ENCODE results near the gene QRICH2. TPM values are rescaled to one million over a fixed set of nuclear protein-coding genes. Genes with fewer than 3 reads are reported as not detected.

The QRICH2 gene
- total RNA-seq, 1 donor from 2014 or later: 18.5 TPM

- Mint-ChIP-seq H3K27me3 (no peaks in the 10 kb centered on the region), H3K9me3 (ENCODE audit: low read depth) (no peaks in the 10 kb centered on the region), H3K36me3 (ENCODE audit: insufficient read depth) (peaks cover 15% of the 10 kb centered on the region)
These were observed 27.8 kb upstream of the QRICH2 start for GRCh38 chr17:76335716-76336381.

DNA sequence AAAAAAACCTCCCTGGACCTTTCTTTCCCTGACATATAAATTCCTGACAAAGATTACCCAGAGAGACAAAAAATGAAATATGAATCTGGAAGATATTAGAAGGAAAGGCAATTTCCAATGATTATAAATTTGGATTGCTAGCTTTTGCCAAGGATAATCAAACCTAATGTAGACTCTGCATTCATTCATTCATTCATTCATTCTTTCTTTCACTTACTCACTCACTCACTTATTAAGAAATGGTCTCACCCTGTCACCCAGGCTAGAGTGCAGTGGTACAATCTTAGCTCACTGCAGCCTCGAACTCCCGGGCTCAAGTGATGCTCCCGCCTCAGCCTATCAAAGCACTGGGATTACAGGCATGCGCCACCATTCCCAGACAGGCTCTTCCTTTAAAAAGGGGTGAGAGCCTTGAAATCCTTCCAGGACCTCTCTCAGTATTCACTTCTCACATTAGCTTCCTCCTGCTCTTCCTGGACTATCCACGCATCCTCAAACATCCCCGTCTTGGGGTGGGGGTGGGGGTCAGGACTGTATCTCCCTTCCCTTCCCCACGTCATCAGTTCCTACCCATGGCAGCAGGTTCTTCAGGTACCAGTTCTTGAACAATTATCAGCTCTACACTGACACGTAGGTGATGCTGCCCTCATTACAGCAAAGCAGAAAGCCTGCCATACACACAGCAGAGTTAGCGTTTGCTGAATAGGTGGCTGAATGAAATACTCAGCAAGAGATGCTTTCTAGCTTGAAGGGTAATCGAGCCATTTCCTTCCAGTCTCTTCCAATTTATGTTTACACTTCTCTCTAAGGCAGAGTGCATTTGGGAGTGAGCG is 25.8 kb upstream of the QRICH2 start:
- peaks cover 13% of the 10 kb centered on the region for H3K4me1 Mint-ChIP-seq (ENCODE audit: low read depth)
- H3K9me3 Mint-ChIP-seq (ENCODE audit: low read depth): no peaks in the 10 kb centered on the region
- TF ChIP-seq, protein P1, sequence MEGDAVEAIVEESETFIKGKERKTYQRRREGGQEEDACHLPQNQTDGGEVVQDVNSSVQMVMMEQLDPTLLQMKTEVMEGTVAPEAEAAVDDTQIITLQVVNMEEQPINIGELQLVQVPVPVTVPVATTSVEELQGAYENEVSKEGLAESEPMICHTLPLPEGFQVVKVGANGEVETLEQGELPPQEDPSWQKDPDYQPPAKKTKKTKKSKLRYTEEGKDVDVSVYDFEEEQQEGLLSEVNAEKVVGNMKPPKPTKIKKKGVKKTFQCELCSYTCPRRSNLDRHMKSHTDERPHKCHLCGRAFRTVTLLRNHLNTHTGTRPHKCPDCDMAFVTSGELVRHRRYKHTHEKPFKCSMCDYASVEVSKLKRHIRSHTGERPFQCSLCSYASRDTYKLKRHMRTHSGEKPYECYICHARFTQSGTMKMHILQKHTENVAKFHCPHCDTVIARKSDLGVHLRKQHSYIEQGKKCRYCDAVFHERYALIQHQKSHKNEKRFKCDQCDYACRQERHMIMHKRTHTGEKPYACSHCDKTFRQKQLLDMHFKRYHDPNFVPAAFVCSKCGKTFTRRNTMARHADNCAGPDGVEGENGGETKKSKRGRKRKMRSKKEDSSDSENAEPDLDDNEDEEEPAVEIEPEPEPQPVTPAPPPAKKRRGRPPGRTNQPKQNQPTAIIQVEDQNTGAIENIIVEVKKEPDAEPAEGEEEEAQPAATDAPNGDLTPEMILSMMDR (IDR thresholded peaks at IDR 0.05; ENCODE audit: unreplicated experiment): no peak
- no peak for DNase-seq (ENCODE audit: low spot score, unreplicated experiment)
- no peaks in the 10 kb centered on the region for H3K27me3 Mint-ChIP-seq
- no peak overlapping the region for H3K4me3 Mint-ChIP-seq (ENCODE audit: low read depth)
- peaks cover 11% of the 10 kb centered on the region for H3K36me3 Mint-ChIP-seq (ENCODE audit: insufficient read depth)
- peak overlapping the region; percentile 62 for H3K27ac Mint-ChIP-seq

More at GRCh38 chr17:76335716-76336381, 27.8 kb upstream of the QRICH2 start:
- Mint-ChIP-seq H3K27ac (no peak overlapping the region), H3K4me1 (ENCODE audit: low read depth) (peaks cover 9% of the 10 kb centered on the region), H3K4me3 (ENCODE audit: low read depth) (no peak overlapping the region)
- TF ChIP-seq, protein P1 (IDR thresholded peaks at IDR 0.05; ENCODE audit: unreplicated experiment): no peak
- no peak for DNase-seq (ENCODE audit: low spot score, unreplicated experiment)

- no peak for DNase-seq (ENCODE audit: low spot score, unreplicated experiment)
- no peaks in the 10 kb centered on the region for H3K27me3 Mint-ChIP-seq
- peaks cover 10% of the 10 kb centered on the region for H3K4me1 Mint-ChIP-seq (ENCODE audit: low read depth)
- H3K36me3 Mint-ChIP-seq (ENCODE audit: insufficient read depth): peaks cover 23% of the 10 kb centered on the region
- H3K4me3 Mint-ChIP-seq (ENCODE audit: low read depth): no peak overlapping the region
- no peak overlapping the region for H3K27ac Mint-ChIP-seq
- TF ChIP-seq, protein P1 (IDR thresholded peaks at IDR 0.05; ENCODE audit: unreplicated experiment): no peak
- H3K9me3 Mint-ChIP-seq (ENCODE audit: low read depth): no peaks in the 10 kb centered on the region
These were observed 23.0 kb upstream of the QRICH2 start for GRCh38 chr17:76331083-76331482.

DNA sequence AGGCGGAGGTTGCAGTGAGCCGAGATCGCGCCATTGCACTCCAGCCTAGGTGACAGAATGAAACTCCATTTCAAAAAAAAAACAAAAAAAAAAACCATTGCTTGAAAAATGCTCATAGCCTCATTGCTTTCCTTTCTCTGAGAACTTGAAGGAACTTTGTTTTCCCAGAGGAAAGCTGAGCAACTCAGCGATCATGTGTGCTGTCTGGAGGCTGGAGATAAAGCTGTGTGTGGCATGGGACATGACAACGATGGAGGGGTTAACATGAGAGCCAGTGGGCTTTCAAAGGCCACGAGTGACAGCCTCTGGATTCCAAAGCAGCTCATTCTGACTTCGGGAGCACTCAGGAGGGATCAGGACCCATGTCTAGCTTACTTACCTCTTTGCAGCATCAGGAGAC is 21.6 kb upstream of the QRICH2 start:
- Mint-ChIP-seq H3K4me1 (ENCODE audit: low read depth) (peaks cover 10% of the 10 kb centered on the region), H3K36me3 (ENCODE audit: insufficient read depth) (peaks cover 21% of the 10 kb centered on the region), H3K9me3 (ENCODE audit: low read depth) (no peaks in the 10 kb centered on the region), H3K4me3 (ENCODE audit: low read depth) (no peak overlapping the region), H3K27ac (no peak overlapping the region), H3K27me3 (no peaks in the 10 kb centered on the region)
- TF ChIP-seq, protein P1 (IDR thresholded peaks at IDR 0.05; ENCODE audit: unreplicated experiment): no peak
- DNase-seq (ENCODE audit: low spot score, unreplicated experiment): no peak

DNA sequence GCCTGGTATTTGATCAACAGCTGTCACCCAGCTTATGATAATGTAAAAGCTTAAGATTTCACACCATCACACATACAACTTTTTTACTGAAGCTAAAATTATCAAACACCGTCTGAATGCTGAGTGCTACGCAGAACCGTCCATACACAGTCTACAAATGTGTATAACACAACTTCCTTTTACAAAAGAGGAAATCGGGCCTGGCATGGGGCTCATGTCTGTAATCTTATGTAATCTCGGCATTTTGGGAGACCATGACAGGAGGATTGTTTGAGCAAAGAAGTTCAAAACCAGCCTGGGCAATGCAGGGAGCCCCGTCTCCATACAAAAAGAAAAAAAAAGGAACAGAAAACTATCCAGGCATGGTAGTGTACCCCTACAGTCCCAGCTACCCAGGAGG is 19.6 kb upstream of the QRICH2 start:
- Mint-ChIP-seq H3K27me3 (no peaks in the 10 kb centered on the region), H3K4me1 (ENCODE audit: low read depth) (peaks cover 10% of the 10 kb centered on the region), H3K9me3 (ENCODE audit: low read depth) (no peaks in the 10 kb centered on the region), H3K36me3 (ENCODE audit: insufficient read depth) (peaks cover 25% of the 10 kb centered on the region), H3K4me3 (ENCODE audit: low read depth) (no peak overlapping the region), H3K27ac (no peak overlapping the region)
- no peak for DNase-seq (ENCODE audit: low spot score, unreplicated experiment)
- TF ChIP-seq, protein P1 (IDR thresholded peaks at IDR 0.05; ENCODE audit: unreplicated experiment): no peak
